Dermis blood vessel endothelial cell (primary cell): Measurements from ENCODE around the gene CRLF1. TPM values are rescaled to one million over a fixed set of nuclear protein-coding genes. Genes with fewer than 3 reads are reported as not detected.
A peak's percentile ranks its signal among the peaks of the same experiment; 100 is the strongest.

Source experiments
- DNase-seq: peaks from one replicate; pipeline ENCODE4 v3.0.0; 2010
- total RNA-seq: library from RNA; depleted of rRNA; stranded (reverse); fragments of >200 nt; gene quantifications from 2 replicates; pipeline ENCODE4 v1.2.3, GENCODE V29; 2014

The CRLF1 gene
- total RNA-seq, 1 donor from 2014 or later = not detected

- peak; percentile 64 for DNase-seq
Measured at GRCh38 chr19:18590273-18591272, 16.0 kb downstream of the CRLF1 start.

- peak; percentile 80 for DNase-seq
Measured at GRCh38 chr19:18589380-18590272, 17.0 kb downstream of the CRLF1 start.

GRCh38 chr19:18588611-18589379 is 17.8 kb downstream of the CRLF1 start, which contains the start of gene REX1BD:
TSS of gene REX1BD (plus strand) at chr19:18588798. CDS start at chr19:18588802, 4 bp downstream.
- DNase-seq = peak; percentile 87

GRCh38 chr19:18587962-18588610 is 18.5 kb downstream of the CRLF1 start:
- DNase-seq = no peak

GRCh38 chr19:18587561-18587960 is 19.0 kb downstream of the CRLF1 start:
- no peak for DNase-seq

GRCh38 chr19:18586306-18586705 is 20.3 kb downstream of the CRLF1 start:
- DNase-seq = no peak

GRCh38 chr19:18580311-18580710 is 26.3 kb downstream of the CRLF1 start:
- no peak for DNase-seq

- DNase-seq = no peak
Measured at GRCh38 chr19:18577365-18577914, 29.2 kb downstream of the CRLF1 start.

GRCh38 chr19:18576383-18576782 is 30.2 kb downstream of the CRLF1 start:
- DNase-seq = no peak

GRCh38 chr19:18574691-18575291 is 31.8 kb downstream of the CRLF1 start:
- no peak for DNase-seq

- DNase-seq = peak; percentile 98
Measured at GRCh38 chr19:18571564-18572344, 34.8 kb downstream of the CRLF1 start, which contains the start of gene UBA52. TSS of gene UBA52 (plus strand) at chr19:18571857. CDS start at chr19:18573301, 1,444 bp downstream.

- DNase-seq = no peak
Measured at GRCh38 chr19:18568367-18568766, 38.2 kb downstream of the CRLF1 start.

GRCh38 chr19:18566953-18567352 is 39.6 kb downstream of the CRLF1 start:
- no peak for DNase-seq

GRCh38 chr19:18562086-18562485 is 44.5 kb downstream of the CRLF1 start:
- DNase-seq = peak; percentile 93

- DNase-seq = no peak
Measured at GRCh38 chr19:18559685-18560084, 46.9 kb downstream of the CRLF1 start.

GRCh38 chr19:18558604-18559003 is 48.0 kb downstream of the CRLF1 start:
- peak; percentile 27 for DNase-seq

- DNase-seq = peak; percentile 20
Measured at GRCh38 chr19:18558202-18558555, 48.4 kb downstream of the CRLF1 start.

GRCh38 chr19:18557411-18558201 is 49.0 kb downstream of the CRLF1 start, which contains the start of gene KXD1:
TSS of gene KXD1 (plus strand) at chr19:18557870. CDS start at chr19:18562057, 4,187 bp downstream.
- DNase-seq = peak; percentile 100

- no peak for DNase-seq
Measured at GRCh38 chr19:18551631-18552030, 55.0 kb downstream of the CRLF1 start.
